Measurements from ENCODE around the gene CLCA1. TPM values are rescaled to one million over a fixed set of nuclear protein-coding genes. Genes with fewer than 3 reads are reported as not detected.

Gene CLCA1
- polyA plus RNA-seq, 1 of the 3 experiments (the other 2 are of a cell fraction) = not detected

- no peak for TF ChIP-seq CTCF (IDR thresholded peaks at IDR 0.05)
- no peak for TF ChIP-seq TEAD4 (IDR thresholded peaks at IDR 0.05; ENCODE audit: borderline replicate concordance, insufficient read depth)
- no peak for TF ChIP-seq SIN3A (IDR thresholded peaks at IDR 0.05; ENCODE audit: borderline replicate concordance, low read depth, low read length)
- TF ChIP-seq PBX3 (IDR thresholded peaks at IDR 0.05) = no peak
- TF ChIP-seq USF2 (IDR thresholded peaks at IDR 0.05; ENCODE audit: borderline replicate concordance, low read depth, low read length) = no peak
- no peak for TF ChIP-seq FOXM1 (IDR thresholded peaks at IDR 0.05; ENCODE audit: low read depth)
- no peak for TF ChIP-seq EZH2phosphoT487 (IDR thresholded peaks at IDR 0.05; ENCODE audit: borderline replicate concordance, low read depth)
- Histone ChIP-seq H3F3A (replicated peaks; ENCODE audit: insufficient read depth) (no peaks in the 10 kb centered on the region), H3K27ac (ENCODE audit: low read depth in 2 of 2, low read length in 1 of 2) (no peak overlapping the region), H3K9ac (no peak overlapping the region), H2AFZ (ENCODE audit: low read depth) (no peak overlapping the region), H3K4me3 (ENCODE audit: low read depth in 2 of 2, low read length in 1 of 2) (no peak overlapping the region), H4K20me1 (ENCODE audit: insufficient read depth) (no peaks in the 10 kb centered on the region), H3K4me2 (no peak overlapping the region), H3K79me2 (ENCODE audit: insufficient read depth) (no peaks in the 10 kb centered on the region), H3K9me2 (no peaks in the 10 kb centered on the region), H3K27me3 (ENCODE audit: insufficient read depth) (peaks cover 5% of the 10 kb centered on the region; the same call in 1 of the 2 replicates), H3K9me3 (no peaks in the 10 kb centered on the region), H3K36me3 (replicated peaks in 1 of 2; ENCODE audit: control insufficient read depth in 1 of 2, insufficient read depth in 2 of 2, low read length in 1 of 2) (no peaks in the 10 kb centered on the region), H3K4me1 (ENCODE audit: control insufficient read depth in 1 of 2, insufficient read depth in 2 of 2, low read depth in 1 of 2, low read length in 1 of 2) (no peaks in the 10 kb centered on the region)
- CTCF ChIA-PET = interaction anchor here (0.8 kb wide), 1 partner anchor 37 kb away, joined by 3 read pairs; no protein-coding TSS in a partner anchor
- no peak for DNase-seq
- POLR2A ChIA-PET = interaction anchor here (1.0 kb wide), 1 partner anchor 27 kb away, joined by 3 read pairs; the partner anchor contains the start of gene ODF2L
Observed at GRCh38 chr1:86423473-86423872, 45.3 kb upstream of the CLCA1 start.

- Histone ChIP-seq H4K20me1 (ENCODE audit: insufficient read depth) (no peaks in the 10 kb centered on the region), H3K9ac (no peak within 1 kb of the TSS)
- CTCF ChIA-PET = interaction anchor here (0.8 to 1.6 kb wide), 2 partner anchors 36 to 50 kb away, joined by 3 to 5 read pairs; no protein-coding TSS in a partner anchor
- TF ChIP-seq RCOR1 (IDR thresholded peaks at IDR 0.05; ENCODE audit: low read length) (no peak), EP300 (IDR thresholded peaks at IDR 0.05; ENCODE audit: borderline replicate concordance in 1 of 2, low read depth in 1 of 2, low read length in 1 of 2) (no peak), TEAD4 (IDR thresholded peaks at IDR 0.05; ENCODE audit: borderline replicate concordance, insufficient read depth) (no peak), MAX (IDR thresholded peaks at IDR 0.05; ENCODE audit: low read depth) (no peak), MEF2A (IDR thresholded peaks at IDR 0.05; ENCODE audit: borderline replicate concordance, low read depth) (no peak), EZH2phosphoT487 (IDR thresholded peaks at IDR 0.05; ENCODE audit: borderline replicate concordance, low read depth) (no peak), POLR2AphosphoS5 (IDR thresholded peaks at IDR 0.05; ENCODE audit: low read depth, low read length) (no peak), TCF12 (IDR thresholded peaks at IDR 0.05) (no peak), PBX3 (IDR thresholded peaks at IDR 0.05) (no peak), CHD2 (IDR thresholded peaks at IDR 0.05; ENCODE audit: low read length, partially characterized antibody) (no peak), MXI1 (IDR thresholded peaks at IDR 0.05; ENCODE audit: low read depth, low read length) (no peak), GABPA (IDR thresholded peaks at IDR 0.05; ENCODE audit: low read depth) (no peak), USF2 (IDR thresholded peaks at IDR 0.05; ENCODE audit: borderline replicate concordance, low read depth, low read length) (no peak), FOXJ3 (CRISPR knock-in tag; IDR thresholded peaks at IDR 0.05) (no peak), SMC3 (IDR thresholded peaks at IDR 0.05; ENCODE audit: low read depth, low read length) (no peak)
Observed at GRCh38 chr1:86423873-86424272, 44.9 kb upstream of the CLCA1 start, which contains the start of gene CLCA2. Gene CLCA2 (plus strand): TSS chr1:86424171. CDS start chr1:86424248, 77 bp downstream.

More at GRCh38 chr1:86423873-86424272, 44.9 kb upstream of the CLCA1 start, which contains the start of gene CLCA2:
- Histone ChIP-seq H3K27me3 (ENCODE audit: insufficient read depth) (peaks cover 5% of the 10 kb centered on the region; the same call in 1 of the 2 replicates), H3F3A (replicated peaks; ENCODE audit: insufficient read depth) (no peaks in the 10 kb centered on the region), H2AFZ (ENCODE audit: low read depth) (no peak within 1 kb of the TSS), H3K4me1 (ENCODE audit: control insufficient read depth in 1 of 2, insufficient read depth in 2 of 2, low read depth in 1 of 2, low read length in 1 of 2) (no peaks in the 10 kb centered on the region), H3K4me2 (no peak within 1 kb of the TSS), H3K36me3 (replicated peaks in 1 of 2; ENCODE audit: control insufficient read depth in 1 of 2, insufficient read depth in 2 of 2, low read length in 1 of 2) (no peaks in the 10 kb centered on the region), H3K27ac (ENCODE audit: low read depth in 2 of 2, low read length in 1 of 2) (no peak within 1 kb of the TSS), H3K9me3 (no peaks in the 10 kb centered on the region), H3K79me2 (ENCODE audit: insufficient read depth) (no peaks in the 10 kb centered on the region), H3K9me2 (no peaks in the 10 kb centered on the region), H3K4me3 (ENCODE audit: low read depth in 2 of 2, low read length in 1 of 2) (no peak within 1 kb of the TSS)
- no peak for DNase-seq
- POLR2A ChIA-PET = interaction anchor here (1.0 kb wide), 1 partner anchor 28 kb away, joined by 3 read pairs; the partner anchor contains the start of gene ODF2L

Measured in SK-N-SH (cell line).